Suppressor macrophage treated with lipopolysaccharide for 1 hour (primary cell): ENCODE data around the gene GRM5.

Source experiments
- DNase-seq, 3 donors: peaks; one replicate each; pipeline ENCODE4 v3.0.0-alpha.2; 2020 to 2022

Gene GRM5

GRCh38 chr11:88827018-88827676, 238.6 kb downstream of the GRM5 start:
- DNase-seq = no peak

- DNase-seq = no peak
These were observed 246.2 kb downstream of the GRM5 start for GRCh38 chr11:88819616-88820015.

GRCh38 chr11:88818978-88819377, 246.8 kb downstream of the GRM5 start:
- no peak for DNase-seq

GRCh38 chr11:88815505-88815904, 250.3 kb downstream of the GRM5 start:
- no peak for DNase-seq

- DNase-seq = no peak
These were observed 251.7 kb downstream of the GRM5 start for GRCh38 chr11:88814076-88814475.

- DNase-seq = no peak
These were observed 252.4 kb downstream of the GRM5 start for GRCh38 chr11:88813233-88813915.

GRCh38 chr11:88810420-88811097, 255.2 kb downstream of the GRM5 start:
- no peak for DNase-seq

- no peak for DNase-seq
These were observed 256.7 kb downstream of the GRM5 start for GRCh38 chr11:88809126-88809525.

GRCh38 chr11:88807349-88807748, 258.4 kb downstream of the GRM5 start:
- no peak for DNase-seq

GRCh38 chr11:88806410-88806809, 259.4 kb downstream of the GRM5 start:
- DNase-seq = no peak

- no peak for DNase-seq
These were observed 264.2 kb downstream of the GRM5 start for GRCh38 chr11:88801484-88802123.

- DNase-seq = no peak
These were observed 265.8 kb downstream of the GRM5 start for GRCh38 chr11:88799771-88800500.

- DNase-seq = no peak
These were observed 275.6 kb downstream of the GRM5 start for GRCh38 chr11:88790182-88790581.

GRCh38 chr11:88779577-88779976, 286.2 kb downstream of the GRM5 start:
- no peak for DNase-seq

GRCh38 chr11:88770475-88771079, 295.2 kb downstream of the GRM5 start:
- DNase-seq = no peak

GRCh38 chr11:88744140-88744539, 321.6 kb downstream of the GRM5 start:
- no peak for DNase-seq

GRCh38 chr11:88739524-88739923, 326.3 kb downstream of the GRM5 start:
- DNase-seq = no peak

GRCh38 chr11:88709567-88709966, 356.2 kb downstream of the GRM5 start:
- DNase-seq = no peak

- no peak for DNase-seq
These were observed 361.3 kb downstream of the GRM5 start for GRCh38 chr11:88704485-88704884.

GRCh38 chr11:88701816-88702215, 364.0 kb downstream of the GRM5 start:
- DNase-seq = no peak

- no peak for DNase-seq
These were observed 368.6 kb downstream of the GRM5 start for GRCh38 chr11:88697139-88697538.

- no peak for DNase-seq
These were observed 369.9 kb downstream of the GRM5 start for GRCh38 chr11:88695689-88696414.
